GM12878 (cell line): ENCODE data around the gene LEKR1. TPM values are rescaled to one million over a fixed set of nuclear protein-coding genes. Genes with fewer than 3 reads are reported as not detected.

Source experiments
- ATAC-seq: fragments of 200-7000 bp; cut with Tn5 transposase; 3 replicates; pipeline ENCODE4 v1.9.1; 2020; ENCODE audit warnings: mild to moderate bottlenecking, moderate library complexity
- BruUV-seq: library from RNA; stranded (reverse); fragments of 400-500 nt; replicated peaks from 2 replicates; lab custom pipeline; 2021; lab: Mats Ljungman, UMichigan
- CTCF ChIA-PET: fragments of 300-600 bp; sonication (Branson Sonifier 250); formaldehyde crosslinking; extraction: SDS; loops from one replicate; lab custom pipeline; 2021; ENCODE audit warnings: inconsistent platforms; lab: Yijun Ruan, JAX
- POLR2A ChIA-PET: fragments of 350-600 bp; formaldehyde crosslinking; extraction: SDS; loops from one replicate; lab custom pipeline; 2021; ENCODE audit warnings: inconsistent platforms; lab: Charles Lee
- RAD21 ChIA-PET: fragments of 300-600 bp; sonication (Branson Sonifier 250); formaldehyde crosslinking; loops from one replicate; lab custom pipeline; 2023; ENCODE audit warnings: antibody characterized with exemption; ENCODE audit not compliant: unreplicated experiment; lab: Charles Lee
- SMC1A ChIA-PET: fragments of 300-600 bp; sonication (Branson Sonifier 250); formaldehyde crosslinking; loops from one replicate; lab custom pipeline; 2023; ENCODE audit not compliant: unreplicated experiment, uncharacterized antibody; lab: Charles Lee
- DNase-seq: peaks from one replicate; pipeline ENCODE4 v3.0.0-alpha.2; 2011; ENCODE audit warnings: low read depth, low spot score
- FAIRE-seq: peaks from 3 replicates; lab custom pipeline; 2011; peaks lifted over from hg19 to GRCh38; lab: Jason Lieb, UNC
- H2AFZ ChIP-seq: 2 replicates; pipeline ENCODE4 v1.6.0; 2011; ENCODE audit warnings: low read depth, low read length, control low read depth; ENCODE audit not compliant: control insufficient read depth
- H3K27ac ChIP-seq: 2 replicates; pipeline ENCODE4 v1.5.1; 2011; ENCODE audit warnings: control low read depth; ENCODE audit not compliant: control insufficient read depth, insufficient read depth
- H3K27me3 ChIP-seq, 2 experiments: replicated peaks in 1 of 2; 2 replicates each; pipeline versions ENCODE4 v1.6.0 to v1.6.1; 2011; ENCODE audit warnings: low read length in 1 of 2; ENCODE audit not compliant: control insufficient read depth in 2 of 2, insufficient read depth in 2 of 2
- H3K36me3 ChIP-seq, 2 experiments: 2 replicates each; pipeline ENCODE4 v1.5.1; 2011; ENCODE audit warnings: low read length in 1 of 2; ENCODE audit not compliant: control insufficient read depth in 2 of 2, insufficient read depth in 2 of 2
- H3K4me1 ChIP-seq: 2 replicates; pipeline ENCODE4 v1.6.1; 2011; ENCODE audit warnings: mild to moderate bottlenecking, low read length, moderate library complexity, mixed read lengths; ENCODE audit not compliant: control insufficient read depth, insufficient read depth
- H3K4me2 ChIP-seq: 2 replicates; pipeline ENCODE4 v1.6.0; 2011; ENCODE audit warnings: control low read depth; ENCODE audit not compliant: control insufficient read depth, insufficient read depth
- H3K4me3 ChIP-seq: fragments of 200-600 bp; sonication (generic); 2 replicates; pipeline ENCODE4 v1.5.1; 2016
- H3K79me2 ChIP-seq: 2 replicates; pipeline ENCODE4 v1.6.0; 2011; ENCODE audit warnings: low read length; ENCODE audit not compliant: control insufficient read depth, insufficient read depth
- H3K9ac ChIP-seq: 2 replicates; pipeline ENCODE4 v1.8.0; 2011; ENCODE audit warnings: low read length, control low read depth, mixed read lengths; ENCODE audit not compliant: control insufficient read depth, insufficient read depth
- H3K9me3 ChIP-seq: replicated peaks from 3 replicates; pipeline ENCODE4 v1.5.1; 2011; ENCODE audit warnings: mild to moderate bottlenecking, low read length; ENCODE audit not compliant: control insufficient read depth, insufficient read depth
- H4K20me1 ChIP-seq: 2 replicates; pipeline ENCODE4 v1.6.0; 2011; ENCODE audit not compliant: control insufficient read depth, insufficient read depth
- BCL11A ChIP-seq: IDR thresholded peaks from 2 replicates; pipeline ENCODE4 v1.6.1; 2011; ENCODE audit warnings: low read depth, low read length
- ESRRA ChIP-seq: IDR thresholded peaks from 2 replicates; pipeline ENCODE4 v1.6.1; 2012; ENCODE audit warnings: mild to moderate bottlenecking, low read length, improper control_type of control experiment
- IKZF2 ChIP-seq, 2 experiments: fragments of 450-650 bp; IDR thresholded peaks; 2 replicates each; pipeline ENCODE4 v1.6.1; 2017; ENCODE audit warnings: mild to moderate bottlenecking in 2 of 2, moderate library complexity in 2 of 2
- ZBTB40 ChIP-seq: fragments of 450-650 bp; IDR thresholded peaks from 2 replicates; pipeline ENCODE4 v1.6.1; 2016; ENCODE audit warnings: mild to moderate bottlenecking, moderate library complexity, borderline replicate concordance
- WGBS: methylation state at CpG from one replicate; pipeline ENCODE4 v1.1.6; 2016; ENCODE audit warnings: low lambda C conversion rate; ENCODE audit not compliant: insufficient replicate concordance, insufficient coverage; ENCODE audit errors: missing lambda C conversion rate; 5-methylcytosine and 5-hydroxymethylcytosine counted together
- in situ Hi-C: fragments of 300-500 bp; cut with MboI; formaldehyde crosslinking; loops from 9 replicates; pipeline ENCODE4 v1.14.3; 2018; ENCODE audit warnings: mixed read lengths
- intact Hi-C: fragments of 100-400 bp; cut with micrococcal nuclease; formaldehyde crosslinking; loops from one replicate; pipeline ENCODE4 v1.14.2; 2022; ENCODE audit not compliant: unreplicated experiment
- polyA plus RNA-seq, 11 experiments: library from polyadenylated mRNA; depleted of rRNA in 4 of 11; unstranded in 6 of 11; stranded (reverse) in 5 of 11; fragments of >200 nt; fragmentation: Nextera tagmentation in 4 of 11; fragmentation: Illumina TruSeq in 1 of 11; extraction: Ambion mirVana in 4 of 11; extraction: Trizol in 1 of 11; gene quantifications; 1 replicate in 1 of 11; 2 replicates in 10 of 11; pipeline versions ENCODE4 v1.2.1 to v1.2.3, GENCODE V29; 2011 to 2016; ENCODE audit warnings: inconsistent platforms in 2 of 11, missing spikeins in 2 of 11, low read depth in 1 of 11
- total RNA-seq, 4 experiments: library from RNA; depleted of rRNA in 3 of 4; stranded (reverse); fragments of >200 nt in 3 of 4; fragmentation: Illumina TruSeq in 1 of 4; extraction: Trizol in 1 of 4; gene quantifications; 2 replicates each; pipeline versions ENCODE4 v1.2.1 to v1.2.3, GENCODE V29; 2013 to 2021
- TF ChIP-seq, protein P1 (sequence below): IDR thresholded peaks from 2 replicates; pipeline ENCODE4 v1.6.1; 2012; ENCODE audit warnings: improper control_type of control experiment, low read depth, low read length; ENCODE audit not compliant: insufficient replicate concordance

Gene LEKR1
- total and polyA plus RNA-seq, 10 of the 15 experiments (the other 5 are each of a cell fraction or from before 2014, with no cell fraction given), result 0.48 to 3.2 (median 1.3) TPM

DNA sequence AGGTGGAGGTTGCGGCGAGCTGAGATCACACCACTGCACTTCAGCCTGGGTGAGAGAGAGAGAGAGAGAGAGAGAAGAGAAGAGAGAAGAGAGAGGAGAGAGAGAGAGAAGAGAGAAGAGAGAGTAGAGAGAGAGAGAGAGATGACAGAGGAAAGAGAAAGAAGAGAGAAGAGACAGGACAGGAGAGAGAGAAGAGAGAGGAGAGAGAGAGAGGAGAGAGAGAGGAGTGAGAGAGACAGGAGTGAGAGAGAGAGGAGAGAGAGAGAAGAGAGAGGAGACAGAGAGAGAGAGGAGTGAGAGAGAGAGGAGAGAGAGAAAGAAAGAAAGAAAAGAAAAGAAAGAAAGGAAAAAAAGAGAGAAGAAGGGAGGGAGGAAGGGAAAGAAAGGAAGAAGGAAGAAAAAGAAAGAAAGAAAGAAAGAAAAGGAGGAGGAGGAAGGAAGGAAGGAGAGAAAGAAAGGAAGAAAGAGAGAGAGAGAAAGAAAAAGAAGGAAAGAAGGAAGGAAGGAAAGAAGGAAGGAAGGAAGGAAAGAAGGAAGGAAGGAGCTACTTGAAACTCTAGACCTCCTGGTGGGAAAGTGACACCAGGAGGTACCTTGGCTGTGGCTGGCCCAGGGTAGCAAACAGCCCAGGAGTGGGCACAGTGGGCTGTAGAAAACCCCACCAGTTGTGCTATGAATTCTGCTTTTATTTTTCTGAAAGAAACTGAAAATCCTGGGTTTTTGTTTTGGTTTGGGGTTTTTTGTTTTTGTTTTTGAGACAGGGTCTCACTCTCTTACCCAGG, 245.8 kb downstream of the LEKR1 start:
- 100% methylated on average over 2 of the region's 2 CpGs for WGBS
- POLR2A ChIA-PET, result interaction anchor here (1.0 kb wide), 1 partner anchor 396 kb away, joined by 5 read pairs; no protein-coding TSS in a partner anchor
- no peaks in the 10 kb centered on the region for H3K79me2 ChIP-seq
- H4K20me1 ChIP-seq, result no peaks in the 10 kb centered on the region
- H3K9me3 ChIP-seq, result no peaks in the 10 kb centered on the region
- no peak overlapping the region for H3K4me3 ChIP-seq
- RAD21 ChIA-PET, result no interaction called here
- FAIRE-seq (no peak), ATAC-seq (no peak), DNase-seq (no peak)
- no peaks in the 10 kb centered on the region for H3K36me3 ChIP-seq
- H2AFZ ChIP-seq, result no peak overlapping the region
- H3K4me2 ChIP-seq, result no peak overlapping the region
- CTCF ChIA-PET, result no interaction called here
- no peak for TF ChIP-seq ESRRA
- TF ChIP-seq IKZF2 (IDR thresholded peaks at IDR 0.05), result 0 out of 4 replicates have a peak, but pooled peaks of 1 of the 2 experiments have one; percentile 27
- no peak for TF ChIP-seq BCL11A
- SMC1A ChIA-PET, result interaction anchor here (0.6 to 1.2 kb wide), 4 partner anchors 9 to 349 kb away, joined by 3 to 5 read pairs (median 3); no protein-coding TSS in a partner anchor
- in situ Hi-C loops (no loop called here), intact Hi-C loops (no loop called here)
- BruUV-seq, result no TSS peak
- H3K27ac ChIP-seq, result no peak overlapping the region
- peaks cover 7% of the 10 kb centered on the region for H3K4me1 ChIP-seq
- no peak overlapping the region for H3K9ac ChIP-seq
- no peaks in the 10 kb centered on the region for H3K27me3 ChIP-seq

GRCh38 chr3:157073810-157074209, 247.7 kb downstream of the LEKR1 start:
- POLR2A ChIA-PET, result no interaction called here
- TF ChIP-seq, protein P1, sequence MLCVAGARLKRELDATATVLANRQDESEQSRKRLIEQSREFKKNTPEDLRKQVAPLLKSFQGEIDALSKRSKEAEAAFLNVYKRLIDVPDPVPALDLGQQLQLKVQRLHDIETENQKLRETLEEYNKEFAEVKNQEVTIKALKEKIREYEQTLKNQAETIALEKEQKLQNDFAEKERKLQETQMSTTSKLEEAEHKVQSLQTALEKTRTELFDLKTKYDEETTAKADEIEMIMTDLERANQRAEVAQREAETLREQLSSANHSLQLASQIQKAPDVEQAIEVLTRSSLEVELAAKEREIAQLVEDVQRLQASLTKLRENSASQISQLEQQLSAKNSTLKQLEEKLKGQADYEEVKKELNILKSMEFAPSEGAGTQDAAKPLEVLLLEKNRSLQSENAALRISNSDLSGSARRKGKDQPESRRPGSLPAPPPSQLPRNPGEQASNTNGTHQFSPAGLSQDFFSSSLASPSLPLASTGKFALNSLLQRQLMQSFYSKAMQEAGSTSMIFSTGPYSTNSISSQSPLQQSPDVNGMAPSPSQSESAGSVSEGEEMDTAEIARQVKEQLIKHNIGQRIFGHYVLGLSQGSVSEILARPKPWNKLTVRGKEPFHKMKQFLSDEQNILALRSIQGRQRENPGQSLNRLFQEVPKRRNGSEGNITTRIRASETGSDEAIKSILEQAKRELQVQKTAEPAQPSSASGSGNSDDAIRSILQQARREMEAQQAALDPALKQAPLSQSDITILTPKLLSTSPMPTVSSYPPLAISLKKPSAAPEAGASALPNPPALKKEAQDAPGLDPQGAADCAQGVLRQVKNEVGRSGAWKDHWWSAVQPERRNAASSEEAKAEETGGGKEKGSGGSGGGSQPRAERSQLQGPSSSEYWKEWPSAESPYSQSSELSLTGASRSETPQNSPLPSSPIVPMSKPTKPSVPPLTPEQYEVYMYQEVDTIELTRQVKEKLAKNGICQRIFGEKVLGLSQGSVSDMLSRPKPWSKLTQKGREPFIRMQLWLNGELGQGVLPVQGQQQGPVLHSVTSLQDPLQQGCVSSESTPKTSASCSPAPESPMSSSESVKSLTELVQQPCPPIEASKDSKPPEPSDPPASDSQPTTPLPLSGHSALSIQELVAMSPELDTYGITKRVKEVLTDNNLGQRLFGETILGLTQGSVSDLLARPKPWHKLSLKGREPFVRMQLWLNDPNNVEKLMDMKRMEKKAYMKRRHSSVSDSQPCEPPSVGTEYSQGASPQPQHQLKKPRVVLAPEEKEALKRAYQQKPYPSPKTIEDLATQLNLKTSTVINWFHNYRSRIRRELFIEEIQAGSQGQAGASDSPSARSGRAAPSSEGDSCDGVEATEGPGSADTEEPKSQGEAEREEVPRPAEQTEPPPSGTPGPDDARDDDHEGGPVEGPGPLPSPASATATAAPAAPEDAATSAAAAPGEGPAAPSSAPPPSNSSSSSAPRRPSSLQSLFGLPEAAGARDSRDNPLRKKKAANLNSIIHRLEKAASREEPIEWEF, result no peak
- no peak for TF ChIP-seq ZBTB40

More at GRCh38 chr3:157073810-157074209, 247.7 kb downstream of the LEKR1 start:
- Histone ChIP-seq H3K4me2 (no peak overlapping the region), H3K79me2 (no peaks in the 10 kb centered on the region), H3K27ac (no peak overlapping the region), H3K36me3 (no peaks in the 10 kb centered on the region), H4K20me1 (no peaks in the 10 kb centered on the region), H3K4me3 (no peak overlapping the region), H3K27me3 (no peaks in the 10 kb centered on the region), H3K9ac (no peak overlapping the region), H3K9me3 (no peaks in the 10 kb centered on the region), H2AFZ (no peak overlapping the region), H3K4me1 (peaks cover 8% of the 10 kb centered on the region; the same call in 1 of the 2 replicates)
- SMC1A ChIA-PET, result interaction anchor here (1.0 to 1.3 kb wide), 3 partner anchors 9 to 273 kb away, joined by 3 to 4 read pairs (median 3); no protein-coding TSS in a partner anchor
- in situ Hi-C loops, result no loop called here
- FAIRE-seq (no peak), DNase-seq (no peak), ATAC-seq (no peak)
- CTCF ChIA-PET, result interaction anchor here (0.9 to 1.3 kb wide), 3 partner anchors 11 to 397 kb away, joined by 3 to 4 read pairs (median 3); no protein-coding TSS in a partner anchor
- RAD21 ChIA-PET, result no interaction called here
- 47% methylated on average over 4 of the region's 4 CpGs for WGBS
- BruUV-seq, result no TSS peak
- intact Hi-C loops, result no loop called here
